ENCODE results near the gene EFCAB6. TPM values are rescaled to one million over a fixed set of nuclear protein-coding genes. Genes with fewer than 3 reads are reported as not detected.

EFCAB6 gene
- total RNA-seq, 6 donors from 2014 or later, result 2.4 to 94.3 (median 6.6) TPM

DNA sequence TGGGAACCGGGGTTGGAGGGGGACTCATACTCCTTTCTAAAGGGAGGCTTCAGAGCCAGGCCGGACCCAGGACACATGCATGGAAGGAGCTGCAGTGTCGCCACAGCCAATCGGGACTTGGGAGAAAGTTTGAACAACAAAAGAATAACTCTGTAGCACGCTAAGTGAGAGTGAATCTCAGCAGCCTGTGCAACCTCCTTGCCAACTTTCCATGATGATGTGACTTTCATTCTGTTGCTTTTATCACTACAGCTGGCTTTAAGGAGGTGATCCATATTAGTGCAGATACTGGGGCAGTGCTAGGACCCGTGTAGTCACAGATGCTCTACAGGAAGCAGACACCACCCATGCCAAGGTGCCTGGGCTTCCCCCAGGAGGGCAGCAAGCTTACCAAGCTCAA is 243.0 kb downstream of the EFCAB6 start:
- H3K27ac ChIP-seq, result no peak overlapping the region
- no peak for TF ChIP-seq POLR2AphosphoS5 (IDR thresholded peaks at IDR 0.05)
- no peak for TF ChIP-seq POLR2A (IDR thresholded peaks at IDR 0.05)
- no peak for TF ChIP-seq EP300 (IDR thresholded peaks at IDR 0.05)
- TF ChIP-seq, protein P1, sequence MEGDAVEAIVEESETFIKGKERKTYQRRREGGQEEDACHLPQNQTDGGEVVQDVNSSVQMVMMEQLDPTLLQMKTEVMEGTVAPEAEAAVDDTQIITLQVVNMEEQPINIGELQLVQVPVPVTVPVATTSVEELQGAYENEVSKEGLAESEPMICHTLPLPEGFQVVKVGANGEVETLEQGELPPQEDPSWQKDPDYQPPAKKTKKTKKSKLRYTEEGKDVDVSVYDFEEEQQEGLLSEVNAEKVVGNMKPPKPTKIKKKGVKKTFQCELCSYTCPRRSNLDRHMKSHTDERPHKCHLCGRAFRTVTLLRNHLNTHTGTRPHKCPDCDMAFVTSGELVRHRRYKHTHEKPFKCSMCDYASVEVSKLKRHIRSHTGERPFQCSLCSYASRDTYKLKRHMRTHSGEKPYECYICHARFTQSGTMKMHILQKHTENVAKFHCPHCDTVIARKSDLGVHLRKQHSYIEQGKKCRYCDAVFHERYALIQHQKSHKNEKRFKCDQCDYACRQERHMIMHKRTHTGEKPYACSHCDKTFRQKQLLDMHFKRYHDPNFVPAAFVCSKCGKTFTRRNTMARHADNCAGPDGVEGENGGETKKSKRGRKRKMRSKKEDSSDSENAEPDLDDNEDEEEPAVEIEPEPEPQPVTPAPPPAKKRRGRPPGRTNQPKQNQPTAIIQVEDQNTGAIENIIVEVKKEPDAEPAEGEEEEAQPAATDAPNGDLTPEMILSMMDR (IDR thresholded peaks at IDR 0.05), result no peak
- no peak for ATAC-seq (ENCODE audit: low FRiP score in 2 of 2)
- DNase-seq, result no peak
- H3K36me3 ChIP-seq, result no peaks in the 10 kb centered on the region
- 82 to 91% methylated on average over 5 to 6 of the region's 6 CpGs for WGBS, 2 donors
- H3K4me3 ChIP-seq, result no peak overlapping the region
- H3K27me3 ChIP-seq, result no peaks in the 10 kb centered on the region
- H3K4me1 ChIP-seq, result no peaks in the 10 kb centered on the region
- H3K9me3 ChIP-seq, result no peaks in the 10 kb centered on the region

DNA sequence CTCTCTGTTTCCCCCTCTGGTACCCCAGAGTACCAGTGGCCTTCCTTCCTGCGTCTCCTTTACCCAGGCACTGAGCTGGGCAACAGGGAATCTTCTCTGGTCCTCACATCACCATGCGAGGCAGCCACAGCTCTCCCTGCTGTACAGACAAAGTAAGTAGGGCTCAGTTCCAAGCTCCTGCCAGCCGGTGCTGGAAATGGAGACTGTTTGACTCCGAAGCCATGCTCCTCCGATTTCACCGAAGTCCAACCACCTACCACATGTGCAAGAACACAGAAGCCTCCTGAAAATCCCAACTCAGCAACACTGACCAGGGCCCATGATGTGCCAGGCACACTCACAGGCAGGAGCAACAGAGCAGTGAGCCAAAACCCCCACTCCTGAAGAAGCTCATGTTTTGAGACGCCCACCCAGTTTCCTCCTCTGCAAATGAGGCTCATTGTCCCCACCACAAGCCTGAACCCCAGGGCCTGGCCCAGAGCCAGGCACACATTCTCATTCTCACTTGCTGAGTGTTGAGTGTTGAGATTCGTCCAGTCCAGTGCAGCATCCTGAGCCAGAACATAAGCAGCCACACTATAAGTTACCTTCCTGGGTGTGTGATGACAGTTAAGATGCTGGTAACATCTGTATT is 244.3 kb downstream of the EFCAB6 start:
- DNase-seq, result no peak
- ATAC-seq (ENCODE audit: low FRiP score in 2 of 2), result no peak
- TF ChIP-seq, protein P1 (IDR thresholded peaks at IDR 0.05), result no peak
- TF ChIP-seq EP300 (IDR thresholded peaks at IDR 0.05) (no peak), POLR2A (IDR thresholded peaks at IDR 0.05) (no peak), POLR2AphosphoS5 (IDR thresholded peaks at IDR 0.05) (no peak)
- Histone ChIP-seq H3K4me3 (no peak overlapping the region), H3K9me3 (no peaks in the 10 kb centered on the region), H3K36me3 (no peaks in the 10 kb centered on the region), H3K27me3 (no peaks in the 10 kb centered on the region), H3K27ac (no peak overlapping the region), H3K4me1 (no peaks in the 10 kb centered on the region)
- 52 to 71% methylated on average over 5 to 8 of the region's 8 CpGs for WGBS, 2 donors

DNA sequence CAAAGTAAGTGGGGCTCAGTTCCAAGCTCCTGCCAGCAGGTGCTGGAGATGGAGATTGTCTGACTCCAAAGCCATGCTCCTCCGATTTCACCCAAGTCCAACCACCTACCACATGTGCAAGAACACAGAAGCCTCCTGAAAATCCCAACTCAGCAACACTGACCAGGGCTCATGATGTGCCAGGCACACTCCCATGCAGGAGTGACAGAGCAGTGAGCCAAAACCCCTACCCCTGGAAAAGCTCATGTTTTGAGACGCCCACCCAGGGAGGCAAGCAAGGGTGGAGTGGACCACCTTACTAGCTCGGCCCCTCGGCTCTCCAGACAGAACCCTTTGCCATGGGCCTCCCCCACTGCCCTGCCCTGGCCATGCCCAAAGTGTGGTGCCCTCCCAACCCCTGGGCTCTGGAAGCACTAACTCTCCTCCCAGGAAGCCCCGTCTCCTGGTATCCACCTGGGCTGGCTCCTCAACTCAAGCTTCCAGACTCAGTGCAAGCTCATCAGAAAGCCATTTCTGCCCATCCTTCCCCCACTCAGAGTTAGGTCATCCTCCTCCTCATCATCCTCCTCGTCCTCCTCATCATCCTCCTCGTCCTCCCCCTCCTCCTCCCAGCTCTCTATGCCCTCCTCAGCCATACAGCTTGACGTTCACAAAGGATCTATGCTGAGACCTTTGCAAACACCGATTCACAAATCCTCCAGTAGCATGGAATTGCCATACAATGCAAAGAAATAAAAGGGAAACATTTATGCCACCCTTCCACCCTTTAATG is 245.4 kb downstream of the EFCAB6 start:
- no peak overlapping the region for H3K27ac ChIP-seq
- H3K36me3 ChIP-seq, result no peaks in the 10 kb centered on the region
- ATAC-seq (ENCODE audit: low FRiP score in 2 of 2) (no peak), DNase-seq (peak in 1 of 2 donors; percentile 20)
- 80% methylated on average over 6 to 9 of the region's 9 CpGs for WGBS, 2 donors
- no peaks in the 10 kb centered on the region for H3K9me3 ChIP-seq
- no peaks in the 10 kb centered on the region for H3K4me1 ChIP-seq
- H3K27me3 ChIP-seq, result no peaks in the 10 kb centered on the region
- H3K4me3 ChIP-seq, result no peak overlapping the region
- TF ChIP-seq, protein P1 (IDR thresholded peaks at IDR 0.05), result no peak
- TF ChIP-seq POLR2AphosphoS5 (IDR thresholded peaks at IDR 0.05), result no peak
- TF ChIP-seq EP300 (IDR thresholded peaks at IDR 0.05), result no peak
- no peak for TF ChIP-seq POLR2A (IDR thresholded peaks at IDR 0.05)

DNA sequence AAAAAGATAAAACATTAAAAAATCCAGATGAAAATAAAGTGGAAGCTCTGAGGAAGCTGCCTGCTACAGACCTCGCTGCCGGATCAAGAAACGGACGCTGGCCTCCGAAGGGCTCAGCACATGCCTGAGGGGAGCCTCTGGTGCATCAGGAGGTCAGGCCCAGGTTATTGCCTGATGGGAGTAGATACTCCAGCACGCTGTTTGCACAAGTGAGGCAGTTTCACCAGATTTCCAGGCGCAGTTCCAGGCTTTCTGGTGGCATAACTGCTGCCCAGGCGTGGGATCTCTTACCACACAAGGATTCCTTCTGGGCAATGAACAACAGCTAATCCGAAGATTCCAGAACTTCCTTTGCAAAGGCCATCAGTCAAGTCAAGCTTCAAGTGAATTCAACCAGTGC is 246.1 kb downstream of the EFCAB6 start:
- no peaks in the 10 kb centered on the region for H3K4me1 ChIP-seq

More for the DNA sequence above, 246.1 kb downstream of the EFCAB6 start:
- no peaks in the 10 kb centered on the region for H3K27me3 ChIP-seq
- H3K4me3 ChIP-seq, result no peak overlapping the region
- DNase-seq, result no peak
- H3K27ac ChIP-seq, result no peak overlapping the region
- 55 to 65% methylated on average over 9 of the region's 9 CpGs for WGBS, 2 donors
- TF ChIP-seq, protein P1 (IDR thresholded peaks at IDR 0.05), result no peak
- TF ChIP-seq EP300 (IDR thresholded peaks at IDR 0.05) (no peak), POLR2AphosphoS5 (IDR thresholded peaks at IDR 0.05) (no peak), POLR2A (IDR thresholded peaks at IDR 0.05) (no peak)
- no peak for ATAC-seq (ENCODE audit: low FRiP score in 2 of 2)
- H3K36me3 ChIP-seq, result no peaks in the 10 kb centered on the region
- H3K9me3 ChIP-seq, result no peaks in the 10 kb centered on the region
